ENCODE results near the gene AIP. TPM values are rescaled to one million over a fixed set of nuclear protein-coding genes. Genes with fewer than 3 reads are reported as not detected.

AIP gene
- total RNA-seq, 1 experiment from 2014 or later = 87.8 TPM

DNA sequence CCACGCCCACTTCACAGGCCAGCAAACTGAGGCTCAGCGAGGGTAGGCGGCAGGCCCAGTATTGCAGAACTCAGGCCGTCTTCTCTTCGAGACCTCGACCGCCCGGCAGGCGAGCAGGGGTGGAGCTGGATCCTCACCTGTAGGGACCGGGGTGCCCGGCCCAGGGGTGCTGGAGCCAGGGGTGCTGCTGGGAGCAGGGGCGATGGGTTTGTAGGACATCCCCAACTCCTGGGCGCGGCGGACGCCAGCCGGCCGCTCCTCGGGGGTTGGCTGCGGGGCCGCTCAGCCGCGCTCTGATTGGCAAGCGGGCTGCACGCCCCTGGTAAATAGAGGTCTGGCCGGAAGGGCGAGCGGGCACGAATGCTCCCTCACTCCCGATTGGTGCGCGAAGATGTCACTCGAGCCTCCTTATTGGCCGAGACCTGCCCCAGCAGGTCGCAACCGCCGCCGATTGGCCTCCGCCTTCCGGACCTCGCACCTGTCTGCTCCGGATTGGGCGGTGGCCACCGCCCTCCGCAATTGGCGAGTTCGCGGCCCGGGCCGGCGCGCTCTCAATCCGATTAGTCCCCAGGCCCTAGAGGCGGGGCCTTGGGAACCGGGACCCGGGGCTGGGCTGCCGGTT is 25.1 kb downstream of the AIP start, which contains the start of gene CDK2AP2:
Gene CDK2AP2, minus strand, starts transcription at position 299 of the 622 bp plus-strand sequence. Its CDS starts 80 bp downstream, at position 219.
- POLR2A ChIA-PET = interaction anchor here (0.6 kb wide), 1 partner anchor 84 kb away, joined by 4 read pairs; no protein-coding TSS in a partner anchor

More for the DNA sequence above, 25.1 kb downstream of the AIP start, which contains the start of gene CDK2AP2:
- Histone ChIP-seq H3K36me3 (ENCODE audit: control insufficient read depth, insufficient read depth, low read length) (no peaks in the 10 kb centered on the region; the same call in 1 of the 2 replicates), H3K9me3 (ENCODE audit: control insufficient read depth, insufficient read depth, low read depth, low read length) (no peaks in the 10 kb centered on the region), H3K4me3 (ENCODE audit: low read depth in 2 of 2, low read length in 2 of 2) (peak within 1 kb of the TSS; percentile 68 to 82), H3K4me1 (ENCODE audit: control insufficient read depth, insufficient read depth, low read length) (peaks cover 25% of the 10 kb centered on the region), H3K27ac (ENCODE audit: low read length) (peak within 1 kb of the TSS; percentile 88), H3K27me3 (ENCODE audit: control insufficient read depth, insufficient read depth, low read length) (no peaks in the 10 kb centered on the region)
- no TSS peak for BruUV-seq (replicated peaks)
- peak; percentile 66 for TF ChIP-seq POLR2AphosphoS5 (IDR thresholded peaks at IDR 0.05; ENCODE audit: low read depth, low read length)
- no peak for TF ChIP-seq TCF7L2 (IDR thresholded peaks at IDR 0.05; ENCODE audit: low read depth, low read length)
- TF ChIP-seq SIN3A (IDR thresholded peaks at IDR 0.05; ENCODE audit: borderline replicate concordance, insufficient read depth, low read depth, low read length) = 0 out of 2 replicates have a peak, but pooled peaks have one; percentile 34
- no peak for TF ChIP-seq REST (IDR thresholded peaks at IDR 0.05; ENCODE audit: insufficient read depth in 1 of 2, low read depth in 2 of 2, low read length in 1 of 2)
- TF ChIP-seq CTCF (IDR thresholded peaks at IDR 0.05) = no peak
- in situ Hi-C loops (cut with HindIII; ENCODE audit: low pct_unique_long_range_greater_than_20kb, low sequenced_read_pairs) = no loop called here
- peak; percentile 97 for DNase-seq (ENCODE audit: low read depth, low spot score)
- peak; percentile 85 for ATAC-seq
- CTCF ChIA-PET = interaction anchor here (0.7 to 0.9 kb wide), 2 partner anchors 69 to 116 kb away, joined by 3 read pairs; no protein-coding TSS in a partner anchor
- intact Hi-C loops (cut with micrococcal nuclease; ENCODE audit: unreplicated experiment) = loop anchor here (5.0 kb wide), 1 partner anchor 96 kb away; no protein-coding TSS in a partner anchor

Measured in Panc1 (cell line).